CD4-positive, alpha-beta T cell (primary cell): Measurements from ENCODE around the gene TOP2B. TPM values are rescaled to one million over a fixed set of nuclear protein-coding genes. Genes with fewer than 3 reads are reported as not detected.

Experiments
- ATAC-seq: fragments of 200-7000 bp; cut with Tn5 transposase; one replicate; pipeline ENCODE4 v1.10.0; 2022; ENCODE audit warnings: mild to moderate bottlenecking; ENCODE audit not compliant: poor library complexity
- CTCF ChIA-PET: fragments of 350-600 bp; sonication (Branson Sonifier 250); formaldehyde crosslinking; loops from one replicate; lab custom pipeline; 2021; ENCODE audit warnings: antibody characterized with exemption, inconsistent platforms; lab: Charles Lee
- POLR2A ChIA-PET: fragments of 350-600 bp; sonication (Branson Sonifier 250); formaldehyde crosslinking; loops from one replicate; lab custom pipeline; 2021; ENCODE audit warnings: antibody characterized with exemption, inconsistent platforms; lab: Charles Lee
- DNase-seq, 14 experiments: peaks; one replicate each; pipeline ENCODE4 v3.0.0-alpha.2; 2013 to 2020; ENCODE audit warnings: mixed read lengths in 2 of 14
- H3K27ac ChIP-seq, 2 donors: one replicate each; pipeline versions ENCODE4 v1.5.1 to v1.7.0; 2013; ENCODE audit warnings: low read length in 2 of 2, low read depth in 1 of 2, mild to moderate bottlenecking in 1 of 2
- H3K27me3 ChIP-seq, 2 experiments: 1 replicate in 1 of 2; 2 replicates in 1 of 2; pipeline versions ENCODE4 v1.6.1 to v1.7.0; 2013; ENCODE audit warnings: low read length in 2 of 2, control low read depth in 1 of 2, mild to moderate bottlenecking in 1 of 2, moderate library complexity in 1 of 2; ENCODE audit not compliant: insufficient read depth in 2 of 2, control insufficient read depth in 1 of 2
- H3K36me3 ChIP-seq: one replicate; pipeline ENCODE4 v1.6.1; 2013; ENCODE audit warnings: low read length, control low read depth; ENCODE audit not compliant: insufficient read depth
- H3K4me1 ChIP-seq: one replicate; pipeline ENCODE4 v1.6.1; 2013; ENCODE audit warnings: low read length, control low read depth; ENCODE audit not compliant: insufficient read depth
- H3K4me3 ChIP-seq: one replicate; pipeline ENCODE4 v1.5.1; 2013; ENCODE audit warnings: mild to moderate bottlenecking, low read length, moderate library complexity
- H3K9me3 ChIP-seq, 2 experiments: 1 replicate in 1 of 2; 2 replicates in 1 of 2; pipeline versions ENCODE4 v1.6.1 to v1.7.0; 2013; ENCODE audit warnings: low read length in 2 of 2, mild to moderate bottlenecking in 2 of 2, control low read depth in 1 of 2, moderate library complexity in 1 of 2; ENCODE audit not compliant: control insufficient read depth in 1 of 2, insufficient read depth in 1 of 2
- H3K27ac Mint-ChIP-seq: one replicate; pipeline ENCODE4 v1.8.0; 2020; ENCODE audit warnings: mixed read lengths
- H3K27me3 Mint-ChIP-seq: one replicate; pipeline ENCODE4 v1.8.0; 2021; ENCODE audit warnings: mixed read lengths
- H3K36me3 Mint-ChIP-seq: one replicate; pipeline ENCODE4 v1.8.0; 2021; ENCODE audit warnings: low read depth, mixed read lengths
- H3K4me1 Mint-ChIP-seq: one replicate; pipeline ENCODE4 v1.8.0; 2021; ENCODE audit warnings: low read depth, mixed read lengths
- H3K4me3 Mint-ChIP-seq: one replicate; pipeline ENCODE4 v1.8.0; 2020; ENCODE audit warnings: mild to moderate bottlenecking, mixed read lengths
- H3K9me3 Mint-ChIP-seq: one replicate; pipeline ENCODE4 v1.8.0; 2020; ENCODE audit warnings: mixed read lengths
- CTCF ChIP-seq: fragments of 200-600 bp; IDR thresholded peaks from one replicate; pipeline ENCODE4 v1.8.0; 2022; ENCODE audit warnings: antibody characterized with exemption, mild to moderate bottlenecking
- intact Hi-C, 2 experiments: fragments of 100-400 bp; cut with DNase I in 1 of 2; cut with micrococcal nuclease in 1 of 2; formaldehyde crosslinking; loops; one replicate each; pipeline versions ENCODE4 v1.15.1 to v1.9.0; 2023 to 2025; cut with DNase I, micrococcal nuclease
- total RNA-seq, 174 experiments: library from RNA in 2 of 174; stranded (reverse) in 2 of 174; gene quantifications; one replicate each; pipeline ENCODE4 v1.2.3 and lab custom pipeline; 2021 to 2026

TOP2B gene
- total RNA-seq, 2 experiments from 2014 or later = 79.7 to 80.4 TPM

GRCh38 chr3:25663869-25664811 lies 567 bp downstream of the TOP2B start:
- peaks cover 13% of the 10 kb centered on the region for H3K4me1 ChIP-seq
- peak overlapping the region; percentile 92 to 93 for H3K27ac ChIP-seq
- Mint-ChIP-seq H3K36me3 (peaks cover 24% of the 10 kb centered on the region), H3K4me3 (peak overlapping the region; percentile 98), H3K4me1 (peaks cover 56% of the 10 kb centered on the region), H3K27me3 (no peaks in the 10 kb centered on the region), H3K9me3 (no peaks in the 10 kb centered on the region), H3K27ac (peak overlapping the region; percentile 98)
- H3K4me3 ChIP-seq = peak overlapping the region; percentile 94
- peak; percentile 24 for ATAC-seq
- POLR2A ChIA-PET = interaction anchor here (1.1 to 2.4 kb wide), 2 partner anchors 68 to 119 kb away, joined by 3 to 14 read pairs; partner anchors contain the start of gene NGLY1
- DNase-seq = peak; percentile 30 to 79 (median 50)
- TF ChIP-seq CTCF = no peak
- no peaks in the 10 kb centered on the region for H3K36me3 ChIP-seq
- CTCF ChIA-PET = interaction anchor here (5.7 kb wide), 1 partner anchor 16 kb away, joined by 27 read pairs; no protein-coding TSS in a partner anchor
- no peaks in the 10 kb centered on the region for H3K9me3 ChIP-seq
- intact Hi-C loops = loop anchor here (2.0 kb wide), 2 partner anchors 119 to 121 kb away; partner anchors contain the start of gene NGLY1 (in 1 of the 2)
- no peaks in the 10 kb centered on the region for H3K27me3 ChIP-seq

GRCh38 chr3:25663347-25663868 lies 1.3 kb downstream of the TOP2B start:
- H3K4me3 Mint-ChIP-seq = peak overlapping the region; percentile 98
- peaks cover 64% of the 10 kb centered on the region for H3K4me1 Mint-ChIP-seq
- Histone ChIP-seq H3K27ac (peak overlapping the region; percentile 87 to 92), H3K36me3 (no peaks in the 10 kb centered on the region), H3K4me3 (peak overlapping the region; percentile 94), H3K4me1 (peaks cover 17% of the 10 kb centered on the region), H3K27me3 (no peaks in the 10 kb centered on the region), H3K9me3 (no peaks in the 10 kb centered on the region)
- CTCF ChIA-PET = interaction anchor here (5.7 kb wide), 1 partner anchor 15 kb away, joined by 27 read pairs; no protein-coding TSS in a partner anchor
- intact Hi-C loops = no loop called here
- no peak for TF ChIP-seq CTCF
- H3K27me3 Mint-ChIP-seq = no peaks in the 10 kb centered on the region
- no peaks in the 10 kb centered on the region for H3K9me3 Mint-ChIP-seq
- peak overlapping the region; percentile 98 for H3K27ac Mint-ChIP-seq
- peaks cover 28% of the 10 kb centered on the region for H3K36me3 Mint-ChIP-seq
- POLR2A ChIA-PET = interaction anchor here (1.0 to 2.4 kb wide), 3 partner anchors 69 to 120 kb away, joined by 3 to 14 read pairs (median 3); partner anchors contain the start of gene NGLY1
- ATAC-seq (peak; percentile 26), DNase-seq (peak in 11 of 14 experiments; percentile 3 to 66 (median 15))

- no peaks in the 10 kb centered on the region for H3K27me3 ChIP-seq
- H3K4me3 ChIP-seq = peak overlapping the region; percentile 94
- no peaks in the 10 kb centered on the region for H3K9me3 ChIP-seq
- Mint-ChIP-seq H3K27ac (peak overlapping the region; percentile 98), H3K4me1 (peaks cover 64% of the 10 kb centered on the region), H3K4me3 (peak overlapping the region; percentile 98), H3K36me3 (peaks cover 28% of the 10 kb centered on the region), H3K9me3 (no peaks in the 10 kb centered on the region), H3K27me3 (no peaks in the 10 kb centered on the region)
- CTCF ChIA-PET = interaction anchor here (1.3 to 5.7 kb wide), 2 partner anchors 7 to 15 kb away, joined by 3 to 27 read pairs; no protein-coding TSS in a partner anchor
- H3K4me1 ChIP-seq = peaks cover 17% of the 10 kb centered on the region
- H3K27ac ChIP-seq = peak overlapping the region; percentile 87 to 92
- POLR2A ChIA-PET = interaction anchor here (1.0 to 2.4 kb wide), 3 partner anchors 69 to 120 kb away, joined by 3 to 14 read pairs (median 3); partner anchors contain the start of gene NGLY1
- intact Hi-C loops = no loop called here
- H3K36me3 ChIP-seq = no peaks in the 10 kb centered on the region
- DNase-seq (no peak), ATAC-seq (no peak)
- no peak for TF ChIP-seq CTCF
These were observed 1.9 kb downstream of the TOP2B start for GRCh38 chr3:25662736-25663320.
